Stomach (tissue), 9 donors: ENCODE data around the gene MAB21L1. TPM values are rescaled to one million over a fixed set of nuclear protein-coding genes. Genes with fewer than 3 reads are reported as not detected.

ENCODE experiments used
- DNase-seq, 2 donors: peaks; one replicate each; pipeline versions ENCODE4 v3.0.0 to v3.0.0-alpha.2; 2013 to 2019
- H3K27ac ChIP-seq, 5 donors: fragments of 200-600 bp in 4 of 5; sonication (generic) in 4 of 5; one replicate each; pipeline ENCODE4 v1.5.1; 2013 to 2019; ENCODE audit warnings: mild to moderate bottlenecking in 1 of 5, moderate library complexity in 1 of 5
- H3K27me3 ChIP-seq, 3 donors: fragments of 200-600 bp; sonication (generic); one replicate each; pipeline ENCODE4 v1.5.1; 2017 to 2019; ENCODE audit warnings: mixed run types in 1 of 3
- H3K36me3 ChIP-seq, 4 donors: fragments of 200-600 bp; sonication (generic); 1 replicate in 3 of 4; 2 replicates in 1 of 4; pipeline ENCODE4 v1.5.1; 2016 to 2019
- H3K4me1 ChIP-seq, 4 donors: fragments of 200-600 bp; sonication (generic); one replicate each; pipeline ENCODE4 v1.5.1; 2016 to 2019
- H3K4me3 ChIP-seq, 4 donors: fragments of 200-600 bp; sonication (generic) in 3 of 4; one replicate each; pipeline ENCODE4 v1.5.1; 2016 to 2019; ENCODE audit warnings: mild to moderate bottlenecking in 1 of 4
- H3K9me3 ChIP-seq, 4 donors: fragments of 200-600 bp; sonication (generic); one replicate each; pipeline ENCODE4 v1.5.1; 2016 to 2019
- EP300 ChIP-seq: sonication (generic); formaldehyde crosslinking; IDR thresholded peaks from one replicate; pipeline ENCODE4 v1.6.1; 2017; ENCODE audit warnings: antibody characterized with exemption
- POLR2A ChIP-seq, 4 donors: fragments of 450-650 bp; IDR thresholded peaks; one replicate each; pipeline ENCODE4 v1.6.1; 2016; ENCODE audit warnings: antibody characterized with exemption in 4 of 4, control low read depth in 2 of 4, mild to moderate bottlenecking in 1 of 4, moderate library complexity in 1 of 4
- POLR2AphosphoS5 ChIP-seq, 3 donors: sonication (generic); formaldehyde crosslinking; IDR thresholded peaks; one replicate each; pipeline ENCODE4 v1.6.1; 2016; ENCODE audit warnings: antibody characterized with exemption in 3 of 3
- WGBS, 5 donors: extraction: QIAGEN DNeasy Blood & Tissue Kit in 3 of 5; methylation state at CpG; one replicate each; pipeline versions ENCODE4 v1.1.5 to v1.1.7; 2013 to 2018; 5-methylcytosine and 5-hydroxymethylcytosine counted together
- intact Hi-C: fragments of 100-400 bp; cut with DNase I; formaldehyde crosslinking; loops from one replicate; pipeline ENCODE4 v1.15.1; 2023; ENCODE audit warnings: low total_unique reads
- polyA plus RNA-seq, 3 donors: library from polyadenylated mRNA; stranded (reverse); fragments of 200-250 nt; gene quantifications; one replicate each; pipeline ENCODE4 v1.2.3, GENCODE V29; 2013
- total RNA-seq, 5 donors: library from RNA; depleted of rRNA; stranded (reverse); fragments of >200 nt; gene quantifications; one replicate each; pipeline versions ENCODE4 v1.1.0 to v1.2.3, GENCODE V29; 2014 to 2016
- TF ChIP-seq, protein P1 (sequence below), 7 experiments: fragments of 450-650 bp in 4 of 7; fragments of 200-600 bp in 3 of 7; sonication (generic) in 3 of 7; IDR thresholded peaks; one replicate each; pipeline ENCODE4 v1.5.1; 2016 to 2019; ENCODE audit warnings: antibody characterized with exemption in 7 of 7, control low read depth in 2 of 7, mild to moderate bottlenecking in 1 of 7
- donor health status: healthy with polysubstance abuse.
- donor health status: Bipolar disorder and iron deficiency.
- donor health status: healthy.

The MAB21L1 gene
- total and polyA plus RNA-seq, 8 donors: 0.30 to 2.0 (median 1.0) TPM; not detected in 3

DNA sequence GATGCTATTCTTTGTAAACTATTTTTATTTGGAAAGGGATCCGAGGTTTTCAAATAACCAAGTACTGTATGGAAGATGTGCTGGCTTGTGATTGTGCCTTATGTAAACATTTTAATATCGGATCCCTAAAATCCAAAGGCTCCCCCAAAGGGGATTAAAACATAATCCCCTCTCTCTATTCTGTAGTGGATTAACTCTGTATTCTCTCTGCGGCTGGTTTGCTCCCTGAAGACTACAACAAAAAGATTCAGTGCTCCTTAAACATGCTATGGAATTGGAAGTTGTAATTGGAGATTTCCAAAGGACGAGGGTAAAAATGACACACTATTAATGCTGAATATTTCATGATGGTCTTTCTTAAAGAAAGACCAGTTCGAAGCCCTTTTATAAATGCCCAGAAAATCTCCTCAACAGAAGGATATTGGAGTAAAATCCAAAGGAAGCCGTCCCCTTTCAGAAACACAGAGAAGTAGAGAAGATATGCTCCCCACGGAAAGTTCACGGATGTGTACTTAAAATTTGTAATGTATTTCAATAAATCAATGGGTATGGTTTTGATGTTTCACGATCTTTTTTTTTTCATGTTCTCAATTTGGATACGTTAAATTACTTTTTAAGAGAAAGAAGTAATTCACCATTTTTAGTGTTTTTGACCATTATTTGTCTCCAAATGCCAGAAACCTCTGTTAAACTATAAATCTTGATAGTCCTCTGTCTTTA, 6.5 kb downstream of the MAB21L1 start:
- TF ChIP-seq, protein P1, sequence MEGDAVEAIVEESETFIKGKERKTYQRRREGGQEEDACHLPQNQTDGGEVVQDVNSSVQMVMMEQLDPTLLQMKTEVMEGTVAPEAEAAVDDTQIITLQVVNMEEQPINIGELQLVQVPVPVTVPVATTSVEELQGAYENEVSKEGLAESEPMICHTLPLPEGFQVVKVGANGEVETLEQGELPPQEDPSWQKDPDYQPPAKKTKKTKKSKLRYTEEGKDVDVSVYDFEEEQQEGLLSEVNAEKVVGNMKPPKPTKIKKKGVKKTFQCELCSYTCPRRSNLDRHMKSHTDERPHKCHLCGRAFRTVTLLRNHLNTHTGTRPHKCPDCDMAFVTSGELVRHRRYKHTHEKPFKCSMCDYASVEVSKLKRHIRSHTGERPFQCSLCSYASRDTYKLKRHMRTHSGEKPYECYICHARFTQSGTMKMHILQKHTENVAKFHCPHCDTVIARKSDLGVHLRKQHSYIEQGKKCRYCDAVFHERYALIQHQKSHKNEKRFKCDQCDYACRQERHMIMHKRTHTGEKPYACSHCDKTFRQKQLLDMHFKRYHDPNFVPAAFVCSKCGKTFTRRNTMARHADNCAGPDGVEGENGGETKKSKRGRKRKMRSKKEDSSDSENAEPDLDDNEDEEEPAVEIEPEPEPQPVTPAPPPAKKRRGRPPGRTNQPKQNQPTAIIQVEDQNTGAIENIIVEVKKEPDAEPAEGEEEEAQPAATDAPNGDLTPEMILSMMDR (IDR thresholded peaks at IDR 0.05): no peak
- no peak for TF ChIP-seq POLR2AphosphoS5 (IDR thresholded peaks at IDR 0.05)
- Histone ChIP-seq H3K27me3 (peaks cover 0 to 58% (median 28%) of the 10 kb centered on the region in 3 donors), H3K4me3 (peak overlapping the region; percentile 38 to 45 (median 44)), H3K27ac (peak overlapping the region in 3 of 5 donors; percentile 71 to 80 (median 75)), H3K9me3 (peaks cover 0 to 9% (median 0%) of the 10 kb centered on the region in 4 donors), H3K36me3 (no peaks in the 10 kb centered on the region), H3K4me1 (peaks cover 0 to 19% (median 14%) of the 10 kb centered on the region in 4 donors)
- no peak for DNase-seq
- intact Hi-C loops: no loop called here
- 56 to 67% (median 56%) methylated on average over 10 of the region's 10 CpGs for WGBS, 5 donors

DNA sequence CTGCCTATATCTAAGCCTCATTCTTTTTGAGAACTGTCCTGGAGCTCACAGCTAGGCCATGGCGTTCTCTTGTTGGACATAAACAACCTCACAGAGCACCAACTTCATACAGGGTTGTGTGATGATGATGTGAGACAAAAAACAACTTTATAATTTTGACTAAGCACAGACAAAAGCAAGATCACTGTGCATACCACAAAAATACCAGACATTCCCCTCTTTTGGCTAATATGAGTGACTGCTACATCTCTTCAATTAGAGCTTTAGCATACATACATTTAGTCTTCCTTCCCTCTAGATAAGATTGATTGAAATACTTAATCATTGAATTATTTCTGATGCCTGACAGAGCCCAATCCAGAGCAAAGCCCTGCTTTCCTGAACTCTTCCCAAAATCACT, 8.3 kb downstream of the MAB21L1 start:
- no peaks in the 10 kb centered on the region for H3K36me3 ChIP-seq
- no peak for TF ChIP-seq EP300
- TF ChIP-seq POLR2A (IDR thresholded peaks at IDR 0.05): no peak
- TF ChIP-seq, protein P1 (IDR thresholded peaks at IDR 0.05): no peak
- no peak for TF ChIP-seq POLR2AphosphoS5 (IDR thresholded peaks at IDR 0.05)
- peaks cover 0 to 43% (median 23%) of the 10 kb centered on the region in 3 donors for H3K27me3 ChIP-seq
- DNase-seq: no peak
- no peak overlapping the region for H3K27ac ChIP-seq
- H3K4me1 ChIP-seq: peaks cover 0 to 16% (median 12%) of the 10 kb centered on the region in 4 donors
- intact Hi-C loops: no loop called here
- H3K9me3 ChIP-seq: peaks cover 0 to 9% (median 0%) of the 10 kb centered on the region in 4 donors
- H3K4me3 ChIP-seq: no peak overlapping the region
- 80 to 97% (median 90%) methylated on average over 1 of the region's 1 CpG for WGBS, 5 donors

DNA sequence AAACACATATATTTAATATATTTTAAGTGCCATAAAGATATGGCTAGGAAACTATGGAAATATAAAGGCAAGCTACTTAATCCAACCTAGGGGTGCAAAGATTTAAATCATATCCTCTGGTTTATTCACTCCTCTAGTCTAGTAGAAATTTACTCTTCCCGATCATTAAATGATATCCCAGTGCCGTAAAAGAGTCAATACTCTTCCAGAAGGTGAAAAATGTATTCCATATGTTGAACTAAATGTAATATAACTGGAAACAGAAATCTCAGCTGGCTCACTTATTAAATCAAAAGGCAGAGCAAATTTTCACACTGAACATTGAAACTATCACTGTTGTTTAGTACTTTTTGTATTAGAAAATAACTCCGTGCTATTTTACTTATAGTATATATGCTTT, 11.1 kb downstream of the MAB21L1 start:
- no peaks in the 10 kb centered on the region for H3K36me3 ChIP-seq
- H3K27ac ChIP-seq: no peak overlapping the region
- DNase-seq: no peak
- no peaks in the 10 kb centered on the region for H3K9me3 ChIP-seq
- no peak overlapping the region for H3K4me3 ChIP-seq
- TF ChIP-seq EP300: no peak
- TF ChIP-seq POLR2A (IDR thresholded peaks at IDR 0.05): no peak
- no peak for TF ChIP-seq POLR2AphosphoS5 (IDR thresholded peaks at IDR 0.05)
- TF ChIP-seq, protein P1 (IDR thresholded peaks at IDR 0.05): no peak
- intact Hi-C loops: no loop called here
- 93 to 96% (median 94%) methylated on average over 3 of the region's 3 CpGs for WGBS, 5 donors
- peaks cover 0 to 15% (median 3%) of the 10 kb centered on the region in 3 donors for H3K27me3 ChIP-seq
- peaks cover 0 to 7% (median under 1%) of the 10 kb centered on the region in 4 donors for H3K4me1 ChIP-seq

DNA sequence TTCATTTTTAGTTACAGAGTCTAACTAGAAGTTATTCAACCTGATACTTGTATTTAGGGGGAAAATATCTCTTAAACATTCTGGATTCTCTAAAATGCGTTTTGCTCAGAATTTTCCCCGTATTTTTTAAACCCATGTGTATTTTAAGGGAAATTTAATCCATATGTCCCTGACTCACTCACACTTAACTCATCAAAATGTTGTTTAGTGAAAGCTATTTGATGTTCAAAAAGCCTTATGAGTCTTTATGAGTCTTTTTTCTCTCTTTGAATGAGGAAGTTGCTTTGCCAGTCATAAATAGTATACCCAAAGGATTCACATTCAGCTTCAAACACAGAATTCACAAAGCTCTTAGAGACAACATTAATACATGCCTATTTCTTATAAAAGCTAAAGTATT, 16.4 kb downstream of the MAB21L1 start:
- H3K27ac ChIP-seq: no peak overlapping the region
- no peaks in the 10 kb centered on the region for H3K9me3 ChIP-seq
- no peaks in the 10 kb centered on the region for H3K27me3 ChIP-seq
- TF ChIP-seq POLR2AphosphoS5 (IDR thresholded peaks at IDR 0.05): no peak
- TF ChIP-seq, protein P1 (IDR thresholded peaks at IDR 0.05): no peak
- no peak for TF ChIP-seq EP300
- no peak for TF ChIP-seq POLR2A (IDR thresholded peaks at IDR 0.05)
- H3K4me3 ChIP-seq: no peak overlapping the region
- intact Hi-C loops: no loop called here
- H3K36me3 ChIP-seq: no peaks in the 10 kb centered on the region
- WGBS, 5 donors: 94 to 99% (median 97%) methylated on average over 2 of the region's 2 CpGs
- no peaks in the 10 kb centered on the region for H3K4me1 ChIP-seq
- no peak for DNase-seq
